ENCODE data around the gene SSC4D. TPM values are rescaled to one million over a fixed set of nuclear protein-coding genes. Genes with fewer than 3 reads are reported as not detected.

The SSC4D gene
- total and polyA plus RNA-seq, 2 donors from 2014 or later = 2.1 to 12.9 TPM

DNA sequence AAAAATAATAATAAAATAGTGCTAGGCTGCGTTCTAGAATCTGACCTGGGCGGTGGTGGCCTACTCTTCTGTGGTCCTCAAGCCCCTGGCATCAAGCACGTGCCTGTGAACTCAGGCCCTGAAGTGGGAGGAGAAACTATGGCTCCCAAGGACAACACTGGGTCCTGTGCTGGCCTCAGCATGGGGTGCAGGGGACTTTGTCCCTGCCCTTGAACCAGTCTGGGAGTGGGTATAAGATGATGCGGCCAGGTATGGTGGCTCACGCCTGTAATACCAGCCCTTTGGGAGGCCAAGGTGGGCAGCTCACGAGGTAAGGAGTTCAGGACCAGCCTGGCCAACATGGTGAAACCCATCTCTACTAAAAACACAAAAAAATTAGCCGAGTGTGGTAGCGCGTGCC lies 20.7 kb upstream of the SSC4D start:
- Histone ChIP-seq H3K9ac (ENCODE audit: low read length in 3 of 3) (no peak overlapping the region), H3K27ac (ENCODE audit: low read depth in 2 of 2, low read length in 2 of 2) (no peak overlapping the region), H3K36me3 (ENCODE audit: control insufficient read depth in 2 of 3, insufficient read depth in 3 of 3, low read length in 3 of 3) (no peaks in the 10 kb centered on the region), H3K4me3 (ENCODE audit: low read length in 3 of 3) (no peak overlapping the region), H3K27me3 (ENCODE audit: control insufficient read depth, insufficient read depth, low read length) (no peaks in the 10 kb centered on the region), H3K4me1 (ENCODE audit: control insufficient read depth in 2 of 3, insufficient read depth in 2 of 3, low read depth in 1 of 3, low read length in 3 of 3) (no peaks in the 10 kb centered on the region), H3K9me3 (ENCODE audit: control insufficient read depth in 2 of 3, insufficient read depth in 1 of 3, low read length in 3 of 3) (no peaks in the 10 kb centered on the region)
- TF ChIP-seq CTCF (IDR thresholded peaks at IDR 0.05; ENCODE audit: borderline replicate concordance, extremely low read depth, insufficient read depth) = no peak
- peak in 1 of 5 donors; percentile 44 for DNase-seq
- FAIRE-seq = no peak
- intact Hi-C loops (cut with DNase I) = no loop called here

GRCh38 chr7:76428868-76429805 lies 19.6 kb upstream of the SSC4D start:
- no peaks in the 10 kb centered on the region for H3K27me3 ChIP-seq (ENCODE audit: control insufficient read depth, insufficient read depth, low read length)
- intact Hi-C loops (cut with DNase I) = no loop called here
- H3K4me1 ChIP-seq (ENCODE audit: control insufficient read depth in 2 of 3, insufficient read depth in 2 of 3, low read depth in 1 of 3, low read length in 3 of 3) = no peaks in the 10 kb centered on the region
- H3K4me3 ChIP-seq (ENCODE audit: low read length in 3 of 3) = no peak overlapping the region
- no peak overlapping the region for H3K9ac ChIP-seq (ENCODE audit: low read length in 3 of 3)
- no peak for FAIRE-seq
- no peaks in the 10 kb centered on the region for H3K36me3 ChIP-seq (ENCODE audit: control insufficient read depth in 2 of 3, insufficient read depth in 3 of 3, low read length in 3 of 3)
- H3K27ac ChIP-seq (ENCODE audit: low read depth in 2 of 2, low read length in 2 of 2) = no peak overlapping the region
- TF ChIP-seq CTCF (IDR thresholded peaks at IDR 0.05; ENCODE audit: borderline replicate concordance, extremely low read depth, insufficient read depth) = no peak
- DNase-seq = peak in 1 of 5 donors; percentile 62
- H3K9me3 ChIP-seq (ENCODE audit: control insufficient read depth in 2 of 3, insufficient read depth in 1 of 3, low read length in 3 of 3) = no peaks in the 10 kb centered on the region

- Histone ChIP-seq H3K27ac (ENCODE audit: low read depth in 2 of 2, low read length in 2 of 2) (no peak overlapping the region), H3K36me3 (ENCODE audit: control insufficient read depth in 2 of 3, insufficient read depth in 3 of 3, low read length in 3 of 3) (no peaks in the 10 kb centered on the region), H3K27me3 (ENCODE audit: control insufficient read depth, insufficient read depth, low read length) (no peaks in the 10 kb centered on the region), H3K4me1 (ENCODE audit: control insufficient read depth in 2 of 3, insufficient read depth in 2 of 3, low read depth in 1 of 3, low read length in 3 of 3) (peaks cover 0 to 1% (median under 1%) of the 10 kb centered on the region in 3 donors), H3K9me3 (ENCODE audit: control insufficient read depth in 2 of 3, insufficient read depth in 1 of 3, low read length in 3 of 3) (no peaks in the 10 kb centered on the region), H3K9ac (ENCODE audit: low read length in 3 of 3) (no peak overlapping the region), H3K4me3 (ENCODE audit: low read length in 3 of 3) (no peak overlapping the region)
- no peak for TF ChIP-seq CTCF (IDR thresholded peaks at IDR 0.05; ENCODE audit: borderline replicate concordance, extremely low read depth, insufficient read depth)
- intact Hi-C loops (cut with DNase I) = no loop called here
- no peak for DNase-seq
- FAIRE-seq = no peak
Observed at GRCh38 chr7:76428149-76428823, 18.8 kb upstream of the SSC4D start.
